HepG2 (cell line): ENCODE results near the gene KIF5B. TPM values are rescaled to one million over a fixed set of nuclear protein-coding genes. Genes with fewer than 3 reads are reported as not detected.

Experiments used
- ATAC-seq: fragments of 200-7000 bp; cut with Tn5 transposase; 3 replicates; pipeline ENCODE4 v1.9.1; 2020; ENCODE audit warnings: mild to moderate bottlenecking, moderate library complexity
- BruUV-seq: library from RNA; stranded (reverse); fragments of 400-500 nt; replicated peaks from 2 replicates; lab custom pipeline; 2021; lab: Mats Ljungman, UMichigan
- CTCF ChIA-PET: fragments of 300-600 bp; formaldehyde crosslinking; extraction: SDS; loops from one replicate; lab custom pipeline; 2021; ENCODE audit warnings: low total read pairs, inconsistent platforms, low intra/inter-chr PET ratio; lab: Yijun Ruan, JAX
- POLR2A ChIA-PET: fragments of 350-600 bp; sonication (Branson Sonifier 250); formaldehyde crosslinking; loops from one replicate; lab custom pipeline; 2020; ENCODE audit warnings: antibody characterized with exemption, inconsistent platforms; lab: Yijun Ruan, JAX
- DNase-seq: peaks from one replicate; pipeline ENCODE4 v3.0.0-alpha.2; 2015; ENCODE audit warnings: low spot score
- FAIRE-seq: peaks from 3 replicates; lab custom pipeline; 2011; peaks lifted over from hg19 to GRCh38; lab: Jason Lieb, UNC
- H2AFZ ChIP-seq: one replicate; pipeline ENCODE4 v1.6.1; 2011; ENCODE audit warnings: low read length, inconsistent platforms
- H3K27ac ChIP-seq: fragments of 300-600 bp; 3 replicates; pipeline ENCODE4 v1.8.0; 2011; ENCODE audit warnings: mixed run types, mild to moderate bottlenecking, mixed read lengths, low read length, inconsistent platforms; ENCODE audit not compliant: insufficient read depth; ENCODE audit errors: extremely low read length
- H3K27me3 ChIP-seq, 2 experiments: fragments of 200-600 bp in 1 of 2; 2 replicates in 1 of 2; 3 replicates in 1 of 2; pipeline versions ENCODE4 v1.6.0 to v1.8.0; 2011; ENCODE audit warnings: low read length in 2 of 2, mild to moderate bottlenecking in 2 of 2, moderate library complexity in 2 of 2, inconsistent platforms in 1 of 2; ENCODE audit not compliant: insufficient read depth in 2 of 2, control insufficient read depth in 1 of 2
- H3K36me3 ChIP-seq, 2 experiments: fragments of 200-600 bp in 1 of 2; replicated peaks in 1 of 2; 2 replicates in 1 of 2; 3 replicates in 1 of 2; pipeline versions ENCODE4 v1.5.1 to v1.8.0; 2011; ENCODE audit warnings: low read length in 2 of 2, inconsistent platforms in 1 of 2; ENCODE audit not compliant: insufficient read depth in 2 of 2, control insufficient read depth in 1 of 2
- H3K4me1 ChIP-seq: 2 replicates; pipeline ENCODE4 v1.5.1; 2012; ENCODE audit warnings: low read length, inconsistent platforms; ENCODE audit not compliant: insufficient read depth
- H3K4me2 ChIP-seq: 2 replicates; pipeline ENCODE4 v1.6.0; 2011; ENCODE audit warnings: low read depth, low read length, inconsistent platforms
- H3K4me3 ChIP-seq, 3 experiments: fragments of 200-600 bp in 1 of 3; sonication (generic), shearing (Covaris generic) in 1 of 3; replicated peaks in 1 of 3; 2 replicates each; pipeline ENCODE4 v1.5.1; 2011 to 2016; ENCODE audit warnings: low read length in 3 of 3, inconsistent platforms in 2 of 3, low read depth in 2 of 3, mild to moderate bottlenecking in 2 of 3, control low read depth in 1 of 3, mixed read lengths in 1 of 3; ENCODE audit not compliant: insufficient read depth in 1 of 3
- H3K79me2 ChIP-seq: one replicate; pipeline ENCODE4 v1.6.1; 2011; ENCODE audit warnings: low read length, inconsistent platforms; ENCODE audit not compliant: insufficient read depth
- H3K9ac ChIP-seq: 2 replicates; pipeline ENCODE4 v1.6.0; 2011; ENCODE audit warnings: mild to moderate bottlenecking, low read depth, low read length, inconsistent platforms; ENCODE audit not compliant: insufficient read depth
- H3K9me3 ChIP-seq: 2 replicates; pipeline ENCODE4 v1.5.1; 2012; ENCODE audit warnings: mild to moderate bottlenecking, low read length
- H4K20me1 ChIP-seq: 2 replicates; pipeline ENCODE4 v1.6.0; 2011; ENCODE audit warnings: inconsistent platforms, mild to moderate bottlenecking, low read length, moderate library complexity; ENCODE audit not compliant: insufficient read depth
- KLF13 ChIP-seq: sonication (generic); formaldehyde crosslinking; IDR thresholded peaks from 2 replicates; pipeline ENCODE4 v1.4.0; 2020; ENCODE audit warnings: mild to moderate bottlenecking, missing genetic modification reagents
- MATR3 ChIP-seq: sonication (generic); formaldehyde crosslinking; IDR thresholded peaks from 2 replicates; pipeline ENCODE4 v1.4.0; 2020; ENCODE audit warnings: missing genetic modification reagents
- MTF2 ChIP-seq: sonication (generic); formaldehyde crosslinking; IDR thresholded peaks from 2 replicates; pipeline ENCODE4 v1.5.0; 2020; ENCODE audit warnings: missing genetic modification reagents, borderline replicate concordance
- PAF1 ChIP-seq: IDR thresholded peaks from 2 replicates; pipeline ENCODE4 v1.6.1; 2016; ENCODE audit warnings: missing genetic modification reagents, missing compliant biosample characterization
- PAX8 ChIP-seq: sonication (generic); formaldehyde crosslinking; IDR thresholded peaks from 2 replicates; pipeline ENCODE4 v1.8.0; 2022; ENCODE audit warnings: mild to moderate bottlenecking, missing genetic modification reagents, borderline replicate concordance
- POLR2AphosphoS5 ChIP-seq: IDR thresholded peaks from 2 replicates; pipeline ENCODE4 v1.6.1; 2012; ENCODE audit warnings: low read depth, low read length
- RFXAP ChIP-seq: sonication (generic); formaldehyde crosslinking; IDR thresholded peaks from 2 replicates; pipeline ENCODE4 v1.4.0; 2020; ENCODE audit warnings: missing genetic modification reagents, borderline replicate concordance
- SALL2 ChIP-seq: sonication (generic); formaldehyde crosslinking; IDR thresholded peaks from 2 replicates; pipeline ENCODE4 v1.8.1; 2023; ENCODE audit warnings: mild to moderate bottlenecking, missing genetic modification reagents, inconsistent platforms
- SMARCE1 ChIP-seq: fragments of 450-650 bp; IDR thresholded peaks from 2 replicates; pipeline ENCODE4 v1.6.1; 2017; ENCODE audit warnings: borderline replicate concordance
- THAP9 ChIP-seq: sonication (generic); formaldehyde crosslinking; IDR thresholded peaks from 2 replicates; pipeline ENCODE4; 2020; ENCODE audit warnings: missing genetic modification reagents, mild to moderate bottlenecking, borderline replicate concordance
- TRIM22 ChIP-seq: fragments of 450-650 bp; IDR thresholded peaks from 2 replicates; pipeline ENCODE4 v1.6.1; 2017
- XBP1 ChIP-seq: sonication (generic); formaldehyde crosslinking; IDR thresholded peaks from 2 replicates; pipeline ENCODE4 v1.5.0; 2020; ENCODE audit warnings: missing genetic modification reagents
- ZNF275 ChIP-seq: sonication (generic); formaldehyde crosslinking; IDR thresholded peaks from 2 replicates; pipeline ENCODE4 v1.8.0; 2022; ENCODE audit warnings: missing genetic modification reagents, mild to moderate bottlenecking, inconsistent platforms, borderline replicate concordance
- ZNF768 ChIP-seq: sonication (generic); formaldehyde crosslinking; IDR thresholded peaks from 2 replicates; pipeline ENCODE4 v1.4.0; 2020; ENCODE audit warnings: missing genetic modification reagents
- ZNF790 ChIP-seq: sonication (generic); formaldehyde crosslinking; IDR thresholded peaks from 2 replicates; pipeline ENCODE4 v1.8.0; 2022; ENCODE audit warnings: missing genetic modification reagents, mild to moderate bottlenecking, borderline replicate concordance
- ZNF83 ChIP-seq: sonication (generic); formaldehyde crosslinking; IDR thresholded peaks from 2 replicates; pipeline ENCODE4 v1.4.0; 2020; ENCODE audit warnings: missing genetic modification reagents, mild to moderate bottlenecking, borderline replicate concordance
- ZSCAN5A ChIP-seq: sonication (generic); formaldehyde crosslinking; IDR thresholded peaks from 2 replicates; pipeline ENCODE4 v1.8.0; 2022; ENCODE audit warnings: mild to moderate bottlenecking, missing genetic modification reagents, borderline replicate concordance
- in situ Hi-C: cut with HindIII; loops from 2 replicates; pipeline ENCODE4 v1.10.0; 2017; ENCODE audit warnings: low pct_unique_long_range_greater_than_20kb; ENCODE audit not compliant: extremely low pct_ligation_motif_present
- intact Hi-C: fragments of 100-400 bp; cut with micrococcal nuclease; formaldehyde crosslinking; loops from one replicate; pipeline ENCODE4 v1.10.0; 2022; ENCODE audit not compliant: unreplicated experiment
- polyA plus RNA-seq, 8 experiments: library from polyadenylated mRNA; depleted of rRNA in 3 of 8; stranded (reverse) in 7 of 8; unstranded in 1 of 8; fragments of >200 nt; fragmentation: Illumina TruSeq in 4 of 8; extraction: Trizol in 4 of 8; gene quantifications; 2 replicates each; pipeline versions ENCODE4 v1.2.1 to v1.2.3, GENCODE V29; 2011 to 2016; ENCODE audit warnings: low read depth in 4 of 8, missing spikeins in 1 of 8, mixed read lengths in 1 of 8; ENCODE audit not compliant: insufficient read depth in 1 of 8
- total RNA-seq, 5 experiments: library from RNA; depleted of rRNA; stranded (reverse); fragments of >200 nt; fragmentation: Illumina TruSeq; extraction: Trizol; gene quantifications; 2 replicates each; pipeline ENCODE4 v1.2.3, GENCODE V29; 2016; ENCODE audit warnings: low read depth in 1 of 5

The KIF5B gene
- total and polyA plus RNA-seq, 2 of the 13 experiments (the other 11 are each of a cell fraction or from before 2014, with no cell fraction given), result 34.3 to 133 TPM

GRCh38 chr10:32047881-32048280 lies 8.3 kb downstream of the KIF5B start:
- Histone ChIP-seq H3K4me1 (peaks cover 82% of the 10 kb centered on the region), H3K36me3 (peaks cover 18 to 68% of the 10 kb centered on the region in 2 experiments), H4K20me1 (peaks cover 90% of the 10 kb centered on the region), H3K4me2 (no peak overlapping the region), H3K79me2 (peaks cover 99% of the 10 kb centered on the region), H3K27ac (no peak overlapping the region), H2AFZ (no peak overlapping the region), H3K9me3 (no peaks in the 10 kb centered on the region), H3K4me3 (no peak overlapping the region), H3K27me3 (no peaks in the 10 kb centered on the region), H3K9ac (no peak overlapping the region)
- BruUV-seq, result no TSS peak
- no peak for ATAC-seq
- no peak for DNase-seq
- ChIA-PET CTCF (no interaction called here), POLR2A (no interaction called here)
- intact Hi-C loops, result loop anchor here (2.0 kb wide), 1 partner anchor 29 kb away; no protein-coding TSS in a partner anchor
- in situ Hi-C loops, result no loop called here
- FAIRE-seq, result no peak
- TF ChIP-seq ZSCAN5A, result no peak
- no peak for TF ChIP-seq RFXAP (CRISPR knock-in tag)
- no peak for TF ChIP-seq ZNF275 (CRISPR knock-in tag)
- TF ChIP-seq ZNF83 (CRISPR knock-in tag), result no peak
- TF ChIP-seq POLR2AphosphoS5, result no peak
- TF ChIP-seq SALL2, result no peak
- TF ChIP-seq THAP9, result no peak
- no peak for TF ChIP-seq MATR3 (CRISPR knock-in tag)
- no peak for TF ChIP-seq ZNF790 (CRISPR knock-in tag)
- TF ChIP-seq XBP1 (CRISPR knock-in tag), result no peak
- TF ChIP-seq ZNF768 (CRISPR knock-in tag), result no peak
- TF ChIP-seq KLF13 (CRISPR knock-in tag), result no peak
- no peak for TF ChIP-seq MTF2 (CRISPR knock-in tag)
- no peak for TF ChIP-seq SMARCE1
- no peak for TF ChIP-seq TRIM22
- TF ChIP-seq PAX8 (CRISPR knock-in tag), result no peak
- TF ChIP-seq PAF1 (CRISPR knock-in tag), result no peak
- TF ChIP-seq, all 625 proteins: peak for 0
